Measurements from ENCODE around the gene NEFH. TPM values are rescaled to one million over a fixed set of nuclear protein-coding genes. Genes with fewer than 3 reads are reported as not detected.

The NEFH gene
- total RNA-seq, 2 donors from 2014 or later = 0.92 to 1.7 TPM

DNA sequence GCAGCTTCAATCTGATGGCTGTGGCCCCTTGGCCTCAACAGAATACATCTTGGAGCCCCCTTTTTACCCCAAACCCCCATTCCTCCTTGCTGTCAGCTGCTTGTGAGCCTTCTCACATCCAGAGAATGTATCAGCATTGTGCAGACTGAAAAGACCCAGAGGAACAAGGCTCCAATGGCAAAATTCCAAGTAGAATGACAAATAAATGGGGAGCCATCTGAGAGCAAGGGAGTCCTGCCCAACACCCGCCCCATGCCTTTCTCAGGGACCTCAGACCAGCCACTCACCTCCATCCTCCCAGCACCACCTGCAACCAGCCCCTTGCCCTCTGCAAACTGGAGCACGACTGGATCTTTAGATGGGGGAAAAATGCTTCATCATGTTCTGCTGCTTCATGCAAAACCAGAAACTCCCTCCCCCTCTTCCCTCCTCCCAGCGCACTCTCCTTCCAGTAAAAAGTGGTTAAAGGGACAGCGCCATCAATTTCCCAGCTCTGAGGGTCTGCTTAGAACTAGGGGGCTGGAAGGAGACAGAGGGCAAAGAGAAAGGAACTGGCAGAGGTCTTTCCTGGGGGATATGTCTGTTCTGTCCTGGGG, 2.2 kb upstream of the NEFH start:
- H3K27me3 ChIP-seq (ENCODE audit: control insufficient read depth, insufficient read depth, low read length, poor library complexity, severe bottlenecking) = peaks cover 62% of the 10 kb centered on the region
- Mint-ChIP-seq H3K4me1 (peaks cover 16% of the 10 kb centered on the region), H3K27ac (no peak overlapping the region), H3K27me3 (ENCODE audit: insufficient read depth) (peaks cover 69% of the 10 kb centered on the region), H3K4me3 (peak overlapping the region; percentile 29), H3K9me3 (peaks cover 9% of the 10 kb centered on the region), H3K36me3 (ENCODE audit: low read depth) (no peaks in the 10 kb centered on the region)
- H3K9me3 ChIP-seq (ENCODE audit: control insufficient read depth, low read length) = no peaks in the 10 kb centered on the region
- DNase-seq = no peak
- WGBS, 2 experiments (ENCODE audit: insufficient coverage in 1 of 2, insufficient read length in 1 of 2) = 17 to 25% methylated on average over 2 to 4 of the region's 4 CpGs
- H3K9ac ChIP-seq (ENCODE audit: extremely low read depth, low read length, poor library complexity, severe bottlenecking) = no peak overlapping the region
- no peak overlapping the region for H3K27ac ChIP-seq (ENCODE audit: low read depth, low read length)
- no peak overlapping the region for H3K4me3 ChIP-seq (ENCODE audit: low read length)
- H3K36me3 ChIP-seq (ENCODE audit: control insufficient read depth, insufficient read depth, low read length) = no peaks in the 10 kb centered on the region
- no peaks in the 10 kb centered on the region for H3K4me1 ChIP-seq (ENCODE audit: control insufficient read depth, insufficient read depth, low read length)
- TF ChIP-seq, protein P1, sequence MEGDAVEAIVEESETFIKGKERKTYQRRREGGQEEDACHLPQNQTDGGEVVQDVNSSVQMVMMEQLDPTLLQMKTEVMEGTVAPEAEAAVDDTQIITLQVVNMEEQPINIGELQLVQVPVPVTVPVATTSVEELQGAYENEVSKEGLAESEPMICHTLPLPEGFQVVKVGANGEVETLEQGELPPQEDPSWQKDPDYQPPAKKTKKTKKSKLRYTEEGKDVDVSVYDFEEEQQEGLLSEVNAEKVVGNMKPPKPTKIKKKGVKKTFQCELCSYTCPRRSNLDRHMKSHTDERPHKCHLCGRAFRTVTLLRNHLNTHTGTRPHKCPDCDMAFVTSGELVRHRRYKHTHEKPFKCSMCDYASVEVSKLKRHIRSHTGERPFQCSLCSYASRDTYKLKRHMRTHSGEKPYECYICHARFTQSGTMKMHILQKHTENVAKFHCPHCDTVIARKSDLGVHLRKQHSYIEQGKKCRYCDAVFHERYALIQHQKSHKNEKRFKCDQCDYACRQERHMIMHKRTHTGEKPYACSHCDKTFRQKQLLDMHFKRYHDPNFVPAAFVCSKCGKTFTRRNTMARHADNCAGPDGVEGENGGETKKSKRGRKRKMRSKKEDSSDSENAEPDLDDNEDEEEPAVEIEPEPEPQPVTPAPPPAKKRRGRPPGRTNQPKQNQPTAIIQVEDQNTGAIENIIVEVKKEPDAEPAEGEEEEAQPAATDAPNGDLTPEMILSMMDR (conservative IDR thresholded peaks at IDR 0.05) = no peak

DNA sequence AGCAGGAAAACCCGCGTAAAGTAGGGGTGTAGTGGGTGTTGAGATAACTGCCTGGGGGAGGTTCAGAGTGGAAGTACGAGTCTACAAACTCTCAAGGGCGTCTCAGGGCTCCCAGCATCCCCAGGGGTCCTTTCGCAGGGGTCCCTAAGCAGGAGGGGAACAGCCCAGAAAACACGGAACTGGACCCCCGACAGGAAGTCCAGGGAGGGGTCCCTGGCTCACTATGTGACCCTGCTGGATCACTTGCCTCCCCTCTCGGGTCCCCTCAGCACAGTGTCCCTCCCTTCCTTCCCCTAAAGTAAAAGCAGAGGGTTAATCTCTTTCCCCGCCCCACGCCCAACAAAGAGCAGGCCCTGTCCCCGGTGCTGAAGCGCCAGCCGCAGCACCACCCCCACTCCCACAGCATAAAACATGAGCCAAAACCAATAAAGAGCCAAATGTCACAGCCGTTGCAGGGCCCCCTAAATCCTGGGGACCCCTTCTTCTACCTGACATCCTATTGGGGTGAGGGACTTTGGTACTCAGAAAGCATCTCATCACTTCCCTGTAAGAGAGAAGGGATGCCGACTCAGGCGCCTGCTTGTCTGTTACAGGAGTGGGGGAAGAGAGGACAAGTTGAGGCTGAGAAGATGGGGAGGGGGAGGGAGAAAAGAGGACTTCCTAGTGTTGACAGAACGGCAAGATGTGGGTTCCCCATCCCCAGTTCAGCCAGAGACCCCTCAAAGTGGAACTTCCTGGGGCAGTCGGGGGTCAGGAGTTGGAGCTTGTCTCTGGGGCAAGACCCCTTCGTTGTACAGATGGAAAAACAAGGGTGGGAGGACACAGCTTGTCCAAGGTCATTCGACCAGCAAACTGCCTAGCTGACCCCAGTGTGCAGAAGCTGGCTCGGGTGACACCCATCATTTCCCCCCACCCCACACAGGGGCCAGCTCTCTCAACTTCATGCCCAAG, 1.4 kb upstream of the NEFH start:
- DNase-seq = peak; percentile 85
- Mint-ChIP-seq H3K4me3 (peak overlapping the region; percentile 29), H3K9me3 (peaks cover 9% of the 10 kb centered on the region), H3K4me1 (peaks cover 16% of the 10 kb centered on the region), H3K27me3 (ENCODE audit: insufficient read depth) (peaks cover 68% of the 10 kb centered on the region), H3K36me3 (ENCODE audit: low read depth) (no peaks in the 10 kb centered on the region), H3K27ac (no peak overlapping the region)
- no peaks in the 10 kb centered on the region for H3K9me3 ChIP-seq (ENCODE audit: control insufficient read depth, low read length)
- TF ChIP-seq, protein P1 (conservative IDR thresholded peaks at IDR 0.05) = no peak
- H3K36me3 ChIP-seq (ENCODE audit: control insufficient read depth, insufficient read depth, low read length) = no peaks in the 10 kb centered on the region
- H3K9ac ChIP-seq (ENCODE audit: extremely low read depth, low read length, poor library complexity, severe bottlenecking) = no peak overlapping the region
- peaks cover 62% of the 10 kb centered on the region for H3K27me3 ChIP-seq (ENCODE audit: control insufficient read depth, insufficient read depth, low read length, poor library complexity, severe bottlenecking)
- no peak overlapping the region for H3K27ac ChIP-seq (ENCODE audit: low read depth, low read length)
- H3K4me3 ChIP-seq (ENCODE audit: low read length) = no peak overlapping the region
- 14 to 19% methylated on average over 6 to 21 of the region's 21 CpGs for WGBS, 2 experiments (ENCODE audit: insufficient coverage in 1 of 2, insufficient read length in 1 of 2)
- no peaks in the 10 kb centered on the region for H3K4me1 ChIP-seq (ENCODE audit: control insufficient read depth, insufficient read depth, low read length)

DNA sequence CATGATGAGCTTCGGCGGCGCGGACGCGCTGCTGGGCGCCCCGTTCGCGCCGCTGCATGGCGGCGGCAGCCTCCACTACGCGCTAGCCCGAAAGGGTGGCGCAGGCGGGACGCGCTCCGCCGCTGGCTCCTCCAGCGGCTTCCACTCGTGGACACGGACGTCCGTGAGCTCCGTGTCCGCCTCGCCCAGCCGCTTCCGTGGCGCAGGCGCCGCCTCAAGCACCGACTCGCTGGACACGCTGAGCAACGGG, 169 bp downstream of the NEFH start:
- TF ChIP-seq, protein P1 (conservative IDR thresholded peaks at IDR 0.05) = no peak
- WGBS, 2 experiments (ENCODE audit: insufficient coverage in 1 of 2, insufficient read length in 1 of 2) = 6 to 8% methylated on average over 23 to 39 of the region's 39 CpGs
- no peaks in the 10 kb centered on the region for H3K36me3 Mint-ChIP-seq (ENCODE audit: low read depth)
- H3K27me3 Mint-ChIP-seq (ENCODE audit: insufficient read depth) = peaks cover 67% of the 10 kb centered on the region
- no peak overlapping the region for H3K9ac ChIP-seq (ENCODE audit: extremely low read depth, low read length, poor library complexity, severe bottlenecking)
- peaks cover 16% of the 10 kb centered on the region for H3K4me1 Mint-ChIP-seq
- no peaks in the 10 kb centered on the region for H3K9me3 ChIP-seq (ENCODE audit: control insufficient read depth, low read length)
- peak overlapping the region; percentile 81 for H3K4me3 ChIP-seq (ENCODE audit: low read length)
- no peak overlapping the region for H3K27ac ChIP-seq (ENCODE audit: low read depth, low read length)
- DNase-seq = no peak
- H3K4me3 Mint-ChIP-seq = no peak overlapping the region
- H3K4me1 ChIP-seq (ENCODE audit: control insufficient read depth, insufficient read depth, low read length) = no peaks in the 10 kb centered on the region
- H3K9me3 Mint-ChIP-seq = peaks cover 9% of the 10 kb centered on the region
- no peaks in the 10 kb centered on the region for H3K36me3 ChIP-seq (ENCODE audit: control insufficient read depth, insufficient read depth, low read length)
- peaks cover 62% of the 10 kb centered on the region for H3K27me3 ChIP-seq (ENCODE audit: control insufficient read depth, insufficient read depth, low read length, poor library complexity, severe bottlenecking)
- no peak overlapping the region for H3K27ac Mint-ChIP-seq
